BJ (cell line): ENCODE measurements around the gene BCAS3. TPM values are rescaled to one million over a fixed set of nuclear protein-coding genes. Genes with fewer than 3 reads are reported as not detected.

Experiments used
- CTCF ChIA-PET: fragments of 350-600 bp; formaldehyde crosslinking; extraction: SDS; loops from one replicate; lab custom pipeline; 2021; ENCODE audit warnings: antibody characterized with exemption, inconsistent platforms; lab: Yijun Ruan, JAX
- POLR2A ChIA-PET: fragments of 300-600 bp; sonication (Branson Sonifier 250); formaldehyde crosslinking; extraction: SDS; loops from one replicate; lab custom pipeline; 2021; ENCODE audit warnings: antibody characterized with exemption; lab: Charles Lee
- DNase-seq: peaks from one replicate; pipeline ENCODE4 v3.0.0-alpha.2; 2011; ENCODE audit warnings: low read depth
- H3K27me3 ChIP-seq: 2 replicates; pipeline ENCODE4 v1.6.0; 2011; ENCODE audit warnings: low read length; ENCODE audit not compliant: control insufficient read depth, insufficient read depth
- H3K36me3 ChIP-seq: 2 replicates; pipeline ENCODE4 v1.5.1; 2011; ENCODE audit warnings: low read length; ENCODE audit not compliant: control insufficient read depth, insufficient read depth
- H3K4me3 ChIP-seq: 2 replicates; pipeline ENCODE4 v1.5.1; 2011; ENCODE audit warnings: low read depth, mild to moderate bottlenecking, control low read depth, low read length
- polyA plus RNA-seq: library from polyadenylated mRNA; depleted of rRNA; stranded (reverse); fragments of >200 nt; gene quantifications from 2 replicates; pipeline ENCODE4 v1.2.3, GENCODE V29; 2011
- TF ChIP-seq, protein P1 (sequence below): IDR thresholded peaks from 2 replicates; pipeline ENCODE4 v1.5.1; 2011; ENCODE audit warnings: low read depth, mild to moderate bottlenecking, control low read depth, inconsistent platforms, low read length, moderate library complexity; ENCODE audit not compliant: insufficient read depth

BCAS3 gene
- polyA plus RNA-seq, 1 experiment: 19.5 TPM

DNA sequence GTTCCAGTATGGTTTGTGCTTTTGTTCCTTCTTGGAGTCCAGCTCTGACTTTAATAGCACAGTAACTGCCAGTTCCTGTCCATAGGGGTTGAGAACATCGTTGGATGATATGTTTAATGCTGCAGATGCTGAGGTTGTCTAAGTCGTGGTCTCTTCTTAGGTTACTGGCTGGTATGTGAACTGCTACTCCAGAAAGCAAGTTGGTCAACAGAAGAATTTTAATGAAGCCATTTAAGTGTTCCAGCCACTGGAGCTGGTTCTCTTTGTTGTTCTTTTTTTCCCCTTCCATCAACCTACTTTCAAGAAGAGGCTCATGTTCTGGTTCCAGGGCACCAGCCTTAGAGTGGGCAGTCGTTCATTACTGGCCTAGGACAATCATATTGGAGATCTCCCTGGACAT, 581.7 kb downstream of the BCAS3 start:
- no peaks in the 10 kb centered on the region for H3K36me3 ChIP-seq
- POLR2A ChIA-PET: interaction anchor here (0.6 to 0.8 kb wide), 2 partner anchors 24 to 49 kb away, joined by 3 to 5 read pairs; no protein-coding TSS in a partner anchor
- TF ChIP-seq, protein P1, sequence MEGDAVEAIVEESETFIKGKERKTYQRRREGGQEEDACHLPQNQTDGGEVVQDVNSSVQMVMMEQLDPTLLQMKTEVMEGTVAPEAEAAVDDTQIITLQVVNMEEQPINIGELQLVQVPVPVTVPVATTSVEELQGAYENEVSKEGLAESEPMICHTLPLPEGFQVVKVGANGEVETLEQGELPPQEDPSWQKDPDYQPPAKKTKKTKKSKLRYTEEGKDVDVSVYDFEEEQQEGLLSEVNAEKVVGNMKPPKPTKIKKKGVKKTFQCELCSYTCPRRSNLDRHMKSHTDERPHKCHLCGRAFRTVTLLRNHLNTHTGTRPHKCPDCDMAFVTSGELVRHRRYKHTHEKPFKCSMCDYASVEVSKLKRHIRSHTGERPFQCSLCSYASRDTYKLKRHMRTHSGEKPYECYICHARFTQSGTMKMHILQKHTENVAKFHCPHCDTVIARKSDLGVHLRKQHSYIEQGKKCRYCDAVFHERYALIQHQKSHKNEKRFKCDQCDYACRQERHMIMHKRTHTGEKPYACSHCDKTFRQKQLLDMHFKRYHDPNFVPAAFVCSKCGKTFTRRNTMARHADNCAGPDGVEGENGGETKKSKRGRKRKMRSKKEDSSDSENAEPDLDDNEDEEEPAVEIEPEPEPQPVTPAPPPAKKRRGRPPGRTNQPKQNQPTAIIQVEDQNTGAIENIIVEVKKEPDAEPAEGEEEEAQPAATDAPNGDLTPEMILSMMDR: no peak
- H3K4me3 ChIP-seq: no peak overlapping the region
- CTCF ChIA-PET: interaction anchor here (0.6 to 1.5 kb wide), 7 partner anchors 9 to 621 kb away, joined by 3 to 4 read pairs (median 4); no protein-coding TSS in a partner anchor
- no peaks in the 10 kb centered on the region for H3K27me3 ChIP-seq
- DNase-seq: no peak

DNA sequence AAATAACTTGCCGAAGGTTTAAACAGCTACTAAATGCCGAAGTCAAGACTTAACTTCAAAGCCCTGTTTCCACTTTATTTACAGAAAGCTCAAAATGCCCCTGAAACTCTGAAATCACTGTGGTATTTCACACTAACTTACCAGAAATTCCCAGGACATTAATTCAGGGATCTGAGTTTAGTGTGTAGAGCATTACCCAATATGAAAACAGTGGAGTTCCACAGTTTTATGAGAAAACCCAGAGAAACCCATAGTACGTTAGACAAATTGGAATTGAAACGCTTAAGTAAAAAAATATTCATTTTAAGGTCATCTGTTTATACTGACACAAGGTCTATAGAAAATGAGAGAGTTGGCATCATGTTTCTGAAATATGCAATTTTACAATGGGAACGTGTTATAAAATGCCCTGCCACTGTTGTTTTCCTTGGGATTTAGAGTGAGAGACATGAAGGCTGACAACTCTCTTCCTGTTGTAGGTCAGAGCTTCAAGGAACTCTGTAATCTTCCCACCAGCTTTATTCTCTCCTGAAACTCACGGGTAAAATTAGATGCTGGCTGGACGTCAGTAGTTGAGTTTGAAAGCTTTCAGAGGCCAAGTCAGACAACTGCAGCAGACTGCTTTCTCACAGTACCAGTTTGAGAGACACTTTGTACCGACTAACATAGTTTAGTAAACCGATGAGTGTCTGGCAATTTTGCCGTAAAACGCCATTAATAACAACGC, 582.6 kb downstream of the BCAS3 start:
- DNase-seq: peak; percentile 51
- H3K4me3 ChIP-seq: no peak overlapping the region
- POLR2A ChIA-PET: interaction anchor here (0.6 to 0.8 kb wide), 2 partner anchors 24 to 48 kb away, joined by 3 to 5 read pairs; no protein-coding TSS in a partner anchor
- no peaks in the 10 kb centered on the region for H3K36me3 ChIP-seq
- no peaks in the 10 kb centered on the region for H3K27me3 ChIP-seq
- CTCF ChIA-PET: interaction anchor here (1.1 to 1.5 kb wide), 2 partner anchors 14 to 30 kb away, joined by 4 read pairs; no protein-coding TSS in a partner anchor
- TF ChIP-seq, protein P1: no peak

- TF ChIP-seq, protein P1: no peak
- CTCF ChIA-PET: interaction anchor here (0.9 kb wide), 2 partner anchors 131 to 260 kb away, joined by 3 to 4 read pairs; no protein-coding TSS in a partner anchor
- Histone ChIP-seq H3K36me3 (no peaks in the 10 kb centered on the region), H3K4me3 (no peak overlapping the region), H3K27me3 (no peaks in the 10 kb centered on the region)
- POLR2A ChIA-PET: no interaction called here
- DNase-seq: no peak
Measured at GRCh38 chr17:61261001-61261637, 583.5 kb downstream of the BCAS3 start.

- ChIA-PET POLR2A (no interaction called here), CTCF (interaction anchor here (0.5 kb wide), 1 partner anchor 294 kb away, joined by 3 read pairs; no protein-coding TSS in a partner anchor)
- no peak overlapping the region for H3K4me3 ChIP-seq
- DNase-seq: no peak
- no peaks in the 10 kb centered on the region for H3K36me3 ChIP-seq
- H3K27me3 ChIP-seq: no peaks in the 10 kb centered on the region
- TF ChIP-seq, protein P1: no peak
Measured at GRCh38 chr17:61265397-61265796, 587.7 kb downstream of the BCAS3 start.

GRCh38 chr17:61267847-61268246, 590.2 kb downstream of the BCAS3 start:
- H3K4me3 ChIP-seq: no peak overlapping the region
- no peaks in the 10 kb centered on the region for H3K36me3 ChIP-seq
- ChIA-PET CTCF (interaction anchor here (0.8 kb wide), 1 partner anchor 131 kb away, joined by 3 read pairs; no protein-coding TSS in a partner anchor), POLR2A (no interaction called here)
- no peaks in the 10 kb centered on the region for H3K27me3 ChIP-seq
- TF ChIP-seq, protein P1: no peak
- no peak for DNase-seq
